GM21360 (cell line): ENCODE results near the gene PGBD1.
A peak's percentile ranks its signal among the peaks of the same experiment; 100 is the strongest.

Experiments used
- ATAC-seq: cut with Tn5 transposase; IDR thresholded peaks from one replicate; pipeline ENCODE4 v1.9.1; 2021; ENCODE audit warnings: mild to moderate bottlenecking, moderate library complexity; ENCODE audit not compliant: unreplicated experiment

The PGBD1 gene, protein sequence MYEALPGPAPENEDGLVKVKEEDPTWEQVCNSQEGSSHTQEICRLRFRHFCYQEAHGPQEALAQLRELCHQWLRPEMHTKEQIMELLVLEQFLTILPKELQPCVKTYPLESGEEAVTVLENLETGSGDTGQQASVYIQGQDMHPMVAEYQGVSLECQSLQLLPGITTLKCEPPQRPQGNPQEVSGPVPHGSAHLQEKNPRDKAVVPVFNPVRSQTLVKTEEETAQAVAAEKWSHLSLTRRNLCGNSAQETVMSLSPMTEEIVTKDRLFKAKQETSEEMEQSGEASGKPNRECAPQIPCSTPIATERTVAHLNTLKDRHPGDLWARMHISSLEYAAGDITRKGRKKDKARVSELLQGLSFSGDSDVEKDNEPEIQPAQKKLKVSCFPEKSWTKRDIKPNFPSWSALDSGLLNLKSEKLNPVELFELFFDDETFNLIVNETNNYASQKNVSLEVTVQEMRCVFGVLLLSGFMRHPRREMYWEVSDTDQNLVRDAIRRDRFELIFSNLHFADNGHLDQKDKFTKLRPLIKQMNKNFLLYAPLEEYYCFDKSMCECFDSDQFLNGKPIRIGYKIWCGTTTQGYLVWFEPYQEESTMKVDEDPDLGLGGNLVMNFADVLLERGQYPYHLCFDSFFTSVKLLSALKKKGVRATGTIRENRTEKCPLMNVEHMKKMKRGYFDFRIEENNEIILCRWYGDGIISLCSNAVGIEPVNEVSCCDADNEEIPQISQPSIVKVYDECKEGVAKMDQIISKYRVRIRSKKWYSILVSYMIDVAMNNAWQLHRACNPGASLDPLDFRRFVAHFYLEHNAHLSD

DNA sequence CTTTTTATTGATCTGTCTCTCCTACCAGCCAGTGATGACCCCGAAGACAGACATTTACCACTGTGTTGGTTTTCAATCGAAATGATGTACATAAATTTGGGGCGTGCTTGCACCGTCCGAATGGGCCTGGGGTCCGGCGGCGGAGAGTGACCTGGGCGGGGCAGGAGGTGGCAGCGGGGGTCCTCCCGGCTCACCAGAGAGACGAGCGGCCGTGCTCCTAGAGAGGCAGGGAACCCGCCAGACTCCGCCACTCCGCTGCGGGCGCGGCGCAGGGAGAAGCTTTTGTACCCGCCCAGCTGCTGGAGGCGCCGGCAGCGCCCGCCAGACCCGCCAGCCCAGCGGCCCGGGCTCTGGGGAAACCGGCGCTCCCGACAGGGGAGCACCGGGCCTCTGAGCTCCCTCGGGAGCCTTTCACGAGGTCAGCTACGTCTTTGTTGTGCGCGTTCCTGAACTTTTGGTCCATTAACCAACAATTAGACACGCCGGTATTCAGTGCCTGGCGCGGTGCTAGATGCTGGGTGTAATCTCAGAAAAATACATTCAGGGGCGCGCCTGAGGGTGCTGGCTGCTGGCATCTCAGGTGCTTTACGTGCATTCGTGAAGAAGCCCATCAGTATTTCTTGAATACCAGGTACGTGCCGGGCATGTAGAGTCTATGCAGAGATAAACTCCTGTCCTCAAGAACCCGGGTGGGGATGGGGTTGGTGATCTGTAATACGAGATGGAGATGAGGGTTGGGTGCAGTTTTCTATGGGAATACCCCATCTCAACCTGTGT, at the start of gene PGBD1:
PGBD1 (plus strand) TSS at position 285 of the 777 bp plus-strand sequence. CDS start 2,242 bp downstream, outside the sequence.
- ATAC-seq: peak; percentile 75

DNA sequence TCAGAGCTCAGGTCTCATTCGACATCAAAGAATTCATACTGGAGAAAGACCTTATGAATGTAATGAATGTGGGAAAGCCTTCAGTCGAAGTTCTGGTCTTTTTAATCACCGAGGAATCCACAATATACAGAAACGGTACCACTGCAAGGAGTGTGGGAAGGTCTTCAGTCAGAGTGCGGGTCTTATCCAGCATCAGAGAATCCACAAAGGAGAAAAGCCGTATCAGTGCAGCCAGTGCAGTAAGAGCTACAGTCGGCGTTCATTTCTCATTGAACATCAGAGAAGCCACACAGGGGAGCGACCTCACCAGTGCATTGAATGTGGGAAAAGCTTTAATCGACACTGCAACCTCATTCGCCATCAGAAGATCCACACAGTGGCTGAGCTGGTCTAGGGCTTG, 48.6 kb upstream of the PGBD1 start:
- no peak for ATAC-seq

DNA sequence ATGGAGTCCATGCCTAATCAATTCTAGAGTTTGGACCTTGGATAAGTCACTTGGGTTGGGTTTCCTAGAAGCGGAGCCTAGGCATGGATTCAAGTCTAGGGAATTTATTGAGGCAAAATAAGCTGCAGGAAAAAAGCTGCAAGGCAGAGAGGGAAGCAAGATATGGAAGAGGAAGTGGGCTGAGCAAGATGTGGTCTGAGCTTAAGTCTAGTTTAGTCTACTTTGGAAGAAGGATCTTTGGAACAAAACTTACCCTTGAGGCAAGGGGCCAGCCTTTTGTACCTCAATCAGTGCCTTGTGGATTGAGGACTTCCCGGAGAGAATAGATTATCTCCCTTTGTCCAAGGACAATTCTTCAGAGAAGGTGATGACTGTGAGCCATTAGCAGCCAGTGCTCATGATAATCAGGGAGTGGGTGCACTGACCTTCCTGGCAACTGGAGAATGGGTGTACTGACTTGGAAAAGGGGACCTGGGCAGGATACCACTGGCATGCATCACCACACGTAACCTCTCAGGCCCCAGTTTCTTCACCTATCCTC, 45.4 kb upstream of the PGBD1 start:
- no peak for ATAC-seq

DNA sequence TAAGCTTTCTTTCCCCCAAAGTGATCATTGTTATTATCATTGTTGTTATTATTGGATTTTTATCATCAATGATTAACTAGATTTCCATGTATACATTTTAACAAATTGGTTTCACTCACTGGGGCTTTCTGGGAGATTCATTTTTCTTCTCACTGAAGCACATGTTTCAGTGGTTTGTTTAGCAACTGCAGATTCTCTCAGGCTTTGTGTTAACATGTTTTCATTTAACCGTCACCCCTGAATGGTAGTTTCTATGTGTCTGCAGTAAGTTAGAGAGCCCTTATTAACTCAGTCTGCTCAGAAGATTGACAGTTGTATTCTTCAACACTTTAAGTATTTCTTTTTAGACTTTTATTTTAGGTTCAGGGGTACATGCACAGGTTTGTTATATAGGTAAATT, 41.7 kb upstream of the PGBD1 start:
- no peak for ATAC-seq

DNA sequence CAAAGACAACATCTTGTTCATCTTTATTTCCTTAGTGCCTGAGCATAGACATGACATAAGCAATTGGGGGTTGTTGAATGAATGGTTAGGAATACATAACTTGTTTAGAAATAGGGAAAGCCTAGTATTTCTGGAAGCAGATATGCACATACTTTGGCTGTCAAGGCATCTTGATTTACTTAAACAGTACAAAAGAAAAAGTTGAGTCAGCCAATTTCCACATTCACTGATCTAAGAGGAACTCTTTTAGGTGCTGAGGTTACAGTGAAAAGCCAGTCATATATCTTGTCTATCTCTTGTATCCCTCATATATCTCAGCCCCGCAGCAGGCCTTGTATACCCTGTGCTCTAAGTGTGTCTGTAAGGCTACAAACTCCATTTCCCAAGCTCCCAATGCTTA, 40.9 kb upstream of the PGBD1 start:
- ATAC-seq: no peak

DNA sequence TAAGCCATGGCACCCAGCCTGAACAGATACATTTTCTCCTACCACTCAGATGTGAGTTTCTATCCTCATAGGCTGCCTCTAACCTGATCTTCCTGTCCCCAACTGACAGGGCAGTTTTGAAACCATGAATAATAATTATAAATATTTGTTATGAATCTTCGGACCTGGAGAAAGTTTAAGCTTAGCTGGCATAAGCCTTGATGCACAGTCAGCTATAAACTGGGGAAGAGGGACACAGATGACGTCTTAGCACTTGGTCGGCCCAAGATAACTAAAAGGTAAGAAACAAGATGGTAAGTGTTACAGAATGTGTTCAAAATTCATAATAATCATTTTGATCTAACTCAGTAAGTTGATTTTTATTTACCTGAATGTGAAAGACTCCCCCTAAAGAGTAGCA, 37.4 kb upstream of the PGBD1 start:
- no peak for ATAC-seq

DNA sequence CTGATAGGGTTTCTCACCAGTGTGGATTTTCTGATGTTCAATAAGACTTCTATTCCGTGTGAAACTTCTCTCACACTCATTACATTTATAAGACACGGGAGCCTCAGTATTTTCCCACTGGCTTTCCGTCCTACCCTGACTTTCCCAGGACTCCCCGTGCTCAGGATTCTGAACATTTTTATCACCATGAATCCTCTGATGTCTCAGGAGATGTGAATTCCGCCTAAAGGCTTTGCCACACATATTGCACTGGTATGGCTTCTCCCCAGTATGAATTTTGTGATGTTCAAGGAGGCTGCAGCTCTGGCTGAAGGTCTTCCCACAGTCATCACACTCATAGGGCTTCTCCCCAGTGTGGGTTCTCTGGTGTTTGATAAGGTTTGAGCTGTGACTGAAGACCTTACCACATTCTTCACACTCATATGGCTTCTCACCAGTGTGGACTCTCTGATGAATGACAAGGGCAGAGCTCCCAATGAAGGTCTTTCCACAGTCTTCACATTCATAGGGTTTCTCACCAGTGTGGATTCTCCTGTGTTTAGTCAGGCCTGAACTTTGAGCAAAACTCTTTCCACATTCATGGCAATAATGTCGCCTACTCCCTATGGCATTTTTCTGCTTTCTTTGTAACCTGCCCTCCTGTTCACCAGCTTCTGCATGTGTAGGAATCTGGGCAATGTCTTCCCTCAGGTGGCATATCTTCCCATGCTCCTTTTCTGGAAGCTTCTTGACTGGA, 36.0 kb upstream of the PGBD1 start:
- ATAC-seq: no peak

DNA sequence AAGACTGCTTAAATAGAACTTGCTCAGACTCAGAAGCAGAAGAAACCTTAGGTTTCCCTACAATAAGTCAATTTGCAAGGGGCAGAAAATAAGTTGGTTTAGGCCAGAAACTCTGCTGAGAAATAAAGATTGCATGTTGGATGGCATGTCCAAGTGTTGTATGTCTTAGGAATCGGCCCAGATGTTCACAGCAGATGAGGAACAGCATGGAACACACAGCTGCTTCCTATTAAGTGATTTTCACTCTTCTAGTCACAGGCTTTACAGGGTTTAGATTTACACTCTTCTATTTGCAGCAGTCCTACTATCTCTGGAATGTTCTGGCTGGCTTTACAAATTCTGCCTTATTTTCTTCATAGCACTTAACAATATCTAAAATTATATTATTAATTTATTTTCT, 32.5 kb upstream of the PGBD1 start:
- ATAC-seq: no peak

DNA sequence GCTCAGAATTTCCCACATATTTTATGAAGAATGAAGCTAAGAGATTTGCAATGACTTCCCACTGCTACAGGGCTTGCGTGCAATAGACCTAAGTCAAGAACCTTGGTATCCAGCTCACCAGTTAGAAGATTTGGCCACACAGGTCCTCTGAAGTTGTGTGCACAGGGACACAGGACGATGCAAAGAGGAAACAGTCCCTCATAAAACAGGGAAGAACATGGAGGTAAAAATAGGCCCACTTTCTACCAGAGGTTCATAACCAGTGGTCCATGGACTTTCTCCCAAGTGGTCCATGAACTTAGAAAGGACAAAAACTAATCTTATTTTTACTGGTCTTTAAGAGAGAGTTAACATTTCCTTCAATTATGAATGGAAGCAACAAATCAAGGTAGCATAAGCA, 30.6 kb upstream of the PGBD1 start:
- ATAC-seq: no peak

DNA sequence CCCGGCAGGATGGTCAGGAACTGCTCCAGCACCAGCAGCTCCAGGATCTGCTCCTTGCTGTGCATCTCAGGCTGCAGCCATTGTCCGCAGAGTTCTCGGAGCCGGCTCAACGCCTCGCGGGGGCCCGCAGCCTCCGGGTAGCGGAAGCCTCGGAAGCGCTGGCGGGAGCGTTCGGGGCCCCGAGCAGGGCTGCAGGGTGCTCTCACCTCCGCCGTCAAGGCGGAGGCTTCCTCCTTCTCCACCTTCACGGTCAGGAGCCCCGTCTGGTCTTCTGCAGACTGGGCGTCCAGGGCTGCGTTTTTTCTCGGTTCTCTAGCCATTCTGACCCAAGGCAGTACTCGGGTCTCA, 29.7 kb upstream of the PGBD1 start:
- ATAC-seq: peak; percentile 31

DNA sequence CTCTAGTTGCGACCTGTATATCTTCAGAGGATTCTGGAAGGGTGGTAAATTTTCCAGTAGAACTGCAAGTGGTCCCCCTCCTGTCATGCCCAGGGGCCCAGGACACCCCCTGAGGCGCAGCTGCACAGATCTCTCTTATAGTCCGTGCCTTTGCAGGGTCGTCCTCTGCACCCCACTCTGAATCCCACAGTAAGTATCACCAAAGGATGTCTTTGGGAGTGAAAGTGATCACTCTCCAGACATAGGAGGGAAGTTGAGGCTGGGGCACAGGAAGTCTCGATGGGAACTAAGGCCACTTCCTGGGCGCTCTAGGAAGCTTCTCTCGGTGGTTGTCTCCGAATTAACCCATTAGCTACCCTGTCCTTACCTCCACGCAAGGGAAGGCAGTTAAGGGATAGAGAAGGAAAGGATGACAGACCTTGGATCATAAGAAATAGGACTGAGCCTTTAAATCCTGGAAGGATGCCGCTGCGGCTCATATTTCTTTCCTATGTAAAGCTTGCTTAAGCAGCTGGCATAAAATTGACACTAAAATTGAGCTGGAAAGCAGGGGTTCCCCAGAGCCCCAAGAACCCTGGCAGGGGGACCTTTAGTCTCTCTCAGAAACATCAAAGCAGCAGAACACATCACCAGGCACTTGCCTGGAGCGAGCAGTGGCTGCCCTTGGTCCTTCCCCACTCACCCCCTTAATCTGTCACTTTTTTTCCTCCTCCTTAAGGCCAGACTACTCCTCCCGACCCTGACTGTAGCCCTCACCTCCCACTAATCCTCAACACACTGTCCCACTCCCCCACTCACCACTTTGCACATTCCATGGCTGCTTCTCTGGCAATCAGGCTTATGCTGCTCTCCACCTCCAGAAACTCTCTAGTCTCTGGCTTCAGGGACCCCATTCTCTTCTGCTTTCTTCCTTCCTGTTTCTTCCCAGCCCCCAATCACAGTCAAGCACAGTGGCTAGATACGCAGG, 29.1 kb upstream of the PGBD1 start, which contains the start of gene ZKSCAN4:
ZKSCAN4 (minus strand) TSS at position 261 of the 967 bp plus-strand sequence. CDS start 289 bp downstream, outside the sequence.
- ATAC-seq: peak; percentile 65

DNA sequence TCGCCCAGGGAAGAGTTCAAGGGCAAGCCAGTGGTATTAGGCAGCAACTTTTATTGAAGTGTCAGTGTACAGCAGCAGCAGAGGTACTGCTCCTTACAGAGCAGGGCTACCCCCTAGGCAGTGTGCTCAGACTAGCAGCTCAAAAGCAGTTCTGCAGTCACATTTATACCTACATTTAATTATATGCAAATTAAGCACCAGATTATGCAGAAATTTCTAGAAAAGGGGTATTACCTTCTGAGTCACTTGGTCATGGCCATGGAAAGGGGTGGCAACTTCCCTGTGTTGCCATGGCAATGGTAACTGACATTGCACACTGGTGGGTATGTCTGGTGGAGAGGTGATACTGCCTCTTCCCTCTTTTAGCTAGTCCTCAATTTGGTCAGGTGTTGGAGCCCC, 27.3 kb upstream of the PGBD1 start:
- no peak for ATAC-seq

DNA sequence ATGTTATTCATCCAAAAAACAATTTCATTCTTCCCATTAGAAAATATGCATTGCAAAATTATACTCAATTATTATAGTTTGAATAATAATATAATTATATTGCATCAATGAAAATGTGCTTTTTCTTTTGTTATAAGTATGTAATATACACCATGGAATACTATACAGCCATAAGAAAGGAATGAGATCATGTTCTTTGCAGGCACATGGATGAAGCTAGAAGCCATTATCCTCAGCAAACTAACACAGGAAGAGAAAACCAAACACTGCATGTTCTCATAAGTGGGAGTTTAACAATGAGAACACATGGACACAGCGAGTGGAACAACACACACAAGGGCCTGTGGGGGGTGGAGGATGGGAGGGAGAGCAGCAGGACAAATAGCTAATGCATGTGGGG, 24.3 kb upstream of the PGBD1 start:
- ATAC-seq: no peak

DNA sequence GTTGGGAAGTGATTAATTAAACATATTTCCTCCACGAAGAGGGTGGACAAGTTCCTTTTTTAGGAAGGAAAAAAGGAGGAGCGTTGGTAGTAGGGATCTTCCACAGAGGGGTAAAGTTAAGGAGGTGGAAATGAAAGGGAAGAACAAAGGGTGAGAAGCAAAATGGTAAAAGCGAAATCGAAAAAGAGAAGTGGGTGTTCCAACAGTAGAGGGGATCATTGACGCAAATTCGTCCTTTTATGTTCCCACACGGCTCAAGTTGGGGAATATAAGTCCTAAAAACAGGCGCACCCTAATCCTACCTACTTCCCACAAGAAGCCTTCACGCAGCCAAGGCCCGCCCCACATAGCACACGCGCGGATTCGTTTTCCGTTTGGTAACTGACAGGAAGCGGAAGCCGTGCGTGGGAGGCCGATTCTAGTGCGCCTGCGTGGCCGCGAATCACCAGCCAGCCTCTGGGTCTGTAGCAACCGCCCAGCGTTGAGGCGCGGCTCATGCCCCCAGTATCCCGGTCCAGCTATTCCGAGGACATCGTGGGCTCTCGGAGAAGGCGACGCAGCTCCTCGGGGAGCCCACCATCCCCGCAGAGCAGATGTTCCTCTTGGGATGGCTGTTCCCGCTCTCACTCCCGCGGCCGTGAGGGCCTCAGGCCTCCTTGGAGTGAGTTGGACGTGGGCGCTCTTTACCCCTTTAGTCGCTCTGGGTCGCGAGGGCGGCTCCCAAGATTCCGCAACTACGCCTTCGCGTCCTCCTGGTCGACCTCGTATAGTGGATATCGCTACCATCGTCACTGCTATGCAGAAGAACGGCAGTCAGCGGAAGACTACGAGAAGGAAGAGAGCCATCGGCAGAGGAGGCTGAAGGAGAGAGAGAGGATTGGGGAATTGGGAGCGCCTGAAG, 22.2 kb upstream of the PGBD1 start, which contains the start of gene NKAPL:
NKAPL (plus strand) TSS at position 421 of the 901 bp plus-strand sequence; CDS start at position 496, 75 bp downstream.
- no peak for ATAC-seq

DNA sequence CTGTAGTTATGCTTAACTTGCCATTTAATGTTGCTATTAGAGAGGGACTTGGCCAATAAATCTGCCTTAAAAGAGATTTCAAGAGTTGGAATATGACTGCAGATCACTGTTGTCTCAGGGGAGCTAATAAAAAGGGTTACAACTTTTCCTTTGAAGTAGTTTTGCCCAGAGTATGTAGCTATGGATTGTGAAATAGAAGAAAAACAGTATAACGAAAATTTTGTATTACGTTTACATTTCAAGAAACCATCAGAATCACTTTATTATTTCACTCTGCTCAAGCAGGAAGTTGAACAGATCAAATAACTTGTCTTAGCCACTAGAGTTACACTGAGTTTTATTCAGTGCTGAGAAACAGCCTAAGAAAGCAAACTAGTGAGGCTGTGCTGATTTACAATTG, 17.4 kb upstream of the PGBD1 start:
- no peak for ATAC-seq

DNA sequence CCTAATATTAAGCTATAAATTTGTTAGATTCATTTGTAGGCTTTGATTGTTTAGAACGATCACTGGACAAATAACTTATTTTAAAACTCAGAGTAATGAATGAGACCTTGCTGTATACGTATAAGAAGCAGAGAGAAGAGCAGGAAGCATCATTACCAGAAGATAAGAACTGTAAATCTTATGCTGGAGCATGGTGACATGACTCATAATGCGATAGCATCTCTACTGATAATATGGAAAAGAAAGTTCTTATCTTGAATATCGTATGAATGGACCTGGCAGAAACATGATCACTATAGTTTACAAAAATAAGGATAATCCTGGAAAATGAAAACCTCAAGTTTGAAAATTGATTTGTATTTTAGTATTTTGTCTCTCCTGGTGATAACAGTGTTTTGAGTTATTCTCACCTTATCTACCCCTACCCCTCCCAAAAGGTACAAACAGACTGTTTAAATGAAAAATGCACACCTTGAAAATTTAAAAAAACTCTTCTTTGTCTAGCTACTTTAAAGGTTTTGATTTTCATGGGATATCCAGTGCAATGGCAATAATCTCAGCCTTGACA, 16.5 kb upstream of the PGBD1 start:
- ATAC-seq: no peak

DNA sequence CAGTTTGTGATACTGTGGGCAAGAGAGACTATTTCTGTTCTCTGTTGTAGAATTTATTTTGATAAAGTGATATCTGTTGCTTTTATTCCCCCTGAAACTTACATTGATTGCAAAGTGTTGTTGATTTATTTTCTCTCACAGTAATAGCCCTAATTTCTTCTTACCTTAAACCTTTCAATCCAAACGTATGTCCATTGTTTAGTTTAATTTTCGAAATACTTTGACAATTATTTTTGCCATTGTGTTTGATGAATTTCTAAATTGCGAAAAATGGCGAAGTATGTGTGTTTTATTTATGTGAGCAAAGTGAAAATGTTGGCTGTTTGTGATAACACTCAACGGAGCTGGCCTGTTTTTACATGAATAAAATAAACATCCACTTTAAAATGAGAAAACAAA, 14.8 kb upstream of the PGBD1 start:
- ATAC-seq: no peak
